NCI-H345 treated with DMSO at 0.1 percent for 48 hours (cell line): ENCODE results near the gene GPHA2.
A peak's percentile ranks its signal among the peaks of the same experiment; 100 is the strongest.

Source experiments
- DNase-seq: peaks from one replicate; lab custom pipeline; 2025; ENCODE audit not compliant: unreplicated experiment; lab: John Stamatoyannopoulos, UW

Gene GPHA2

GRCh38 chr11:64911142-64911541, 24.6 kb downstream of the GPHA2 start:
- no peak for DNase-seq

GRCh38 chr11:64910451-64911093, 25.1 kb downstream of the GPHA2 start:
- no peak for DNase-seq

GRCh38 chr11:64909653-64910343, 25.9 kb downstream of the GPHA2 start:
- DNase-seq, result no peak

GRCh38 chr11:64908766-64909165, 26.9 kb downstream of the GPHA2 start:
- DNase-seq, result no peak

- no peak for DNase-seq
These were observed 29.4 kb downstream of the GPHA2 start for GRCh38 chr11:64906314-64906635.

GRCh38 chr11:64905516-64906313, 30.0 kb downstream of the GPHA2 start:
- no peak for DNase-seq

GRCh38 chr11:64903291-64903833, 32.3 kb downstream of the GPHA2 start:
- no peak for DNase-seq

- DNase-seq, result no peak
These were observed 33.4 kb downstream of the GPHA2 start for GRCh38 chr11:64902102-64902900.

- DNase-seq, result no peak
These were observed 34.9 kb downstream of the GPHA2 start for GRCh38 chr11:64900774-64901173.

GRCh38 chr11:64900263-64900678, 35.4 kb downstream of the GPHA2 start:
- no peak for DNase-seq

- DNase-seq, result no peak
These were observed 37.2 kb downstream of the GPHA2 start for GRCh38 chr11:64898541-64898940.

- DNase-seq, result no peak
These were observed 37.6 kb downstream of the GPHA2 start for GRCh38 chr11:64898076-64898445.

- no peak for DNase-seq
These were observed 38.2 kb downstream of the GPHA2 start for GRCh38 chr11:64897381-64898075.

GRCh38 chr11:64896448-64897022, 39.2 kb downstream of the GPHA2 start:
- DNase-seq, result no peak

- DNase-seq, result no peak
These were observed 40.8 kb downstream of the GPHA2 start for GRCh38 chr11:64894812-64895452.

- DNase-seq, result peak; percentile 12
These were observed 41.5 kb downstream of the GPHA2 start for GRCh38 chr11:64894070-64894811.

GRCh38 chr11:64893194-64894069, 42.3 kb downstream of the GPHA2 start:
- no peak for DNase-seq

GRCh38 chr11:64892838-64893193, 42.9 kb downstream of the GPHA2 start:
- no peak for DNase-seq
